Left kidney (tissue), 2 donors: Measurements from ENCODE around the gene ZNF665. TPM values are rescaled to one million over a fixed set of nuclear protein-coding genes. Genes with fewer than 3 reads are reported as not detected.
"Not testable (repeated sequence)": the region's sequence is repeated elsewhere in the genome, so short reads cannot be mapped to it uniquely, and the experiment has no call there.

Experiments used
- DNase-seq: peaks from one replicate; pipeline ENCODE4 v3.0.0-alpha.2; 2013
- polyA plus RNA-seq: library from polyadenylated mRNA; unstranded; fragments of 120-200 nt; gene quantifications from one replicate; pipeline ENCODE4 v1.2.1, GENCODE V29; 2013; ENCODE audit not compliant: insufficient read length

The ZNF665 gene
- polyA plus RNA-seq, 1 donor: 11.7 TPM

GRCh38 chr19:53158119-53158656 is 35.0 kb downstream of the ZNF665 start:
- peak; percentile 24 for DNase-seq

- peak; percentile 7 for DNase-seq
Measured at GRCh38 chr19:53157626-53158025, 35.5 kb downstream of the ZNF665 start.

- DNase-seq: no peak
Measured at GRCh38 chr19:53156850-53157249, 36.3 kb downstream of the ZNF665 start.

GRCh38 chr19:53147645-53148044 is 45.5 kb downstream of the ZNF665 start:
- DNase-seq: no peak

GRCh38 chr19:53140351-53140750 is 52.8 kb downstream of the ZNF665 start:
- no peak for DNase-seq

- no peak for DNase-seq
Measured at GRCh38 chr19:53136432-53136831, 56.7 kb downstream of the ZNF665 start.

- peak; percentile 90 for DNase-seq
Measured at GRCh38 chr19:53132141-53132991, 60.8 kb downstream of the ZNF665 start, which contains the start of gene ZNF415. Gene ZNF415 (minus strand): TSS chr19:53132910. CDS start chr19:53122676, 10,234 bp downstream.

GRCh38 chr19:53131727-53132126 is 61.4 kb downstream of the ZNF665 start:
- DNase-seq: no peak

- no peak for DNase-seq
Measured at GRCh38 chr19:53131085-53131590, 62.0 kb downstream of the ZNF665 start.

- DNase-seq: no peak
Measured at GRCh38 chr19:53130506-53130905, 62.7 kb downstream of the ZNF665 start.

- DNase-seq: not testable (repeated sequence)
Measured at GRCh38 chr19:53126733-53127526, 66.2 kb downstream of the ZNF665 start.

- DNase-seq: no peak
Measured at GRCh38 chr19:53123400-53123799, 69.8 kb downstream of the ZNF665 start.

Other genes with a start within 250 kb of the ZNF665 start
- 18.3 TPM for gene ZNF816, start 230.5 kb downstream of the ZNF665 start, polyA plus RNA-seq
- 0.38 TPM for gene ERVV-1, start 179.4 kb downstream of the ZNF665 start, polyA plus RNA-seq
- 0.33 TPM for gene ERVV-2, start 148.6 kb downstream of the ZNF665 start, polyA plus RNA-seq
- gene ZNF160, start 89.9 kb downstream of the ZNF665 start, polyA plus RNA-seq: 85.2 TPM
- 27.3 TPM for gene ZNF415, start 60.4 kb downstream of the ZNF665 start, polyA plus RNA-seq
- 17.3 TPM for gene ZNF347, start 34.3 kb downstream of the ZNF665 start, polyA plus RNA-seq
- 64.3 TPM for gene ZNF677, start 61.5 kb upstream of the ZNF665 start, polyA plus RNA-seq
- 0.12 TPM for gene VN1R2, start 64.9 kb upstream of the ZNF665 start, polyA plus RNA-seq
- not detected for gene VN1R4, start 74.4 kb upstream of the ZNF665 start, polyA plus RNA-seq
- 11.6 TPM for gene ZNF845, start 140.4 kb upstream of the ZNF665 start, polyA plus RNA-seq
- 19.1 TPM for gene ZNF525, start 172.3 kb upstream of the ZNF665 start, polyA plus RNA-seq
- gene ZNF765, start 201.8 kb upstream of the ZNF665 start, polyA plus RNA-seq: 14.9 TPM
- 21.9 TPM for gene ZNF761, start 238.6 kb upstream of the ZNF665 start, polyA plus RNA-seq